ENCODE data around the gene PCDHGA7.

DNA sequence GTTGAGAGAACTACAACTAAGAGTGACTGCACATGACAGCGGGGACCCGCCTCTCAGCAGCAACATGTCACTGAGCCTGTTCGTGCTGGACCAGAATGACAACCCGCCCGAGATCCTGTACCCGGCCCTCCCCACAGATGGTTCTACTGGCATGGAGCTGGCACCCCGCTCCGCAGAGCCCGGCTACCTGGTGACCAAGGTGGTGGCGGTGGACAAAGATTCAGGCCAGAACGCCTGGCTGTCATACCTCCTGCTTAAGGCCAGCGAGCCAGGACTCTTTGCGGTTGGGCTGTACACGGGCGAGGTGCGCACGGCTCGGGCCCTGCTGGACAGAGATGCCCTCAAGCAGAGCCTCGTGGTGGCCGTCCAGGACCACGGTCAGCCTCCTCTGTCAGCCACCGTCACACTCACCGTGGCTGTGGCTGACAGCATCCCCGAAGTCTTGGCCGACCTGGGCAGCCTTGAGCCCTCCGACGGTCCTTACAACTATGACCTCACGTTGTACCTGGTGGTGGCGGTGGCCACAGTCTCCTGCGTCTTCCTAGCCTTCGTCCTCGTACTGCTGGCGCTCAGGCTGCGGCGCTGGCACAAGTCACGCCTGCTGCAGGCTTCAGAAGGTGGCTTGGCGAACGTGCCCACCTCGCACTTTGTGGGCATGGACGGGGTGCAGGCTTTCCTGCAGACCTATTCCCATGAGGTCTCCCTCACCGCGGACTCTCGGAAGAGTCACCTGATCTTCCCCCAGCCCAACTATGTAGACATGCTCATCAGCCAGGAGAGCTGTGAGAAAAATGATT lies 2.1 kb downstream of the PCDHGA7 start:
- TF ChIP-seq, protein P1, sequence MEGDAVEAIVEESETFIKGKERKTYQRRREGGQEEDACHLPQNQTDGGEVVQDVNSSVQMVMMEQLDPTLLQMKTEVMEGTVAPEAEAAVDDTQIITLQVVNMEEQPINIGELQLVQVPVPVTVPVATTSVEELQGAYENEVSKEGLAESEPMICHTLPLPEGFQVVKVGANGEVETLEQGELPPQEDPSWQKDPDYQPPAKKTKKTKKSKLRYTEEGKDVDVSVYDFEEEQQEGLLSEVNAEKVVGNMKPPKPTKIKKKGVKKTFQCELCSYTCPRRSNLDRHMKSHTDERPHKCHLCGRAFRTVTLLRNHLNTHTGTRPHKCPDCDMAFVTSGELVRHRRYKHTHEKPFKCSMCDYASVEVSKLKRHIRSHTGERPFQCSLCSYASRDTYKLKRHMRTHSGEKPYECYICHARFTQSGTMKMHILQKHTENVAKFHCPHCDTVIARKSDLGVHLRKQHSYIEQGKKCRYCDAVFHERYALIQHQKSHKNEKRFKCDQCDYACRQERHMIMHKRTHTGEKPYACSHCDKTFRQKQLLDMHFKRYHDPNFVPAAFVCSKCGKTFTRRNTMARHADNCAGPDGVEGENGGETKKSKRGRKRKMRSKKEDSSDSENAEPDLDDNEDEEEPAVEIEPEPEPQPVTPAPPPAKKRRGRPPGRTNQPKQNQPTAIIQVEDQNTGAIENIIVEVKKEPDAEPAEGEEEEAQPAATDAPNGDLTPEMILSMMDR (IDR thresholded peaks at IDR 0.05) = no peak
- no peak for TF ChIP-seq POLR2AphosphoS5 (IDR thresholded peaks at IDR 0.05)
